HG03439 (cell line): ENCODE results near the gene CRTC3.

ENCODE experiments used
- ATAC-seq: cut with Tn5 transposase; IDR thresholded peaks from one replicate; pipeline ENCODE4 v1.9.1; 2021; ENCODE audit warnings: mild to moderate bottlenecking, moderate library complexity; ENCODE audit not compliant: unreplicated experiment

CRTC3 gene

DNA sequence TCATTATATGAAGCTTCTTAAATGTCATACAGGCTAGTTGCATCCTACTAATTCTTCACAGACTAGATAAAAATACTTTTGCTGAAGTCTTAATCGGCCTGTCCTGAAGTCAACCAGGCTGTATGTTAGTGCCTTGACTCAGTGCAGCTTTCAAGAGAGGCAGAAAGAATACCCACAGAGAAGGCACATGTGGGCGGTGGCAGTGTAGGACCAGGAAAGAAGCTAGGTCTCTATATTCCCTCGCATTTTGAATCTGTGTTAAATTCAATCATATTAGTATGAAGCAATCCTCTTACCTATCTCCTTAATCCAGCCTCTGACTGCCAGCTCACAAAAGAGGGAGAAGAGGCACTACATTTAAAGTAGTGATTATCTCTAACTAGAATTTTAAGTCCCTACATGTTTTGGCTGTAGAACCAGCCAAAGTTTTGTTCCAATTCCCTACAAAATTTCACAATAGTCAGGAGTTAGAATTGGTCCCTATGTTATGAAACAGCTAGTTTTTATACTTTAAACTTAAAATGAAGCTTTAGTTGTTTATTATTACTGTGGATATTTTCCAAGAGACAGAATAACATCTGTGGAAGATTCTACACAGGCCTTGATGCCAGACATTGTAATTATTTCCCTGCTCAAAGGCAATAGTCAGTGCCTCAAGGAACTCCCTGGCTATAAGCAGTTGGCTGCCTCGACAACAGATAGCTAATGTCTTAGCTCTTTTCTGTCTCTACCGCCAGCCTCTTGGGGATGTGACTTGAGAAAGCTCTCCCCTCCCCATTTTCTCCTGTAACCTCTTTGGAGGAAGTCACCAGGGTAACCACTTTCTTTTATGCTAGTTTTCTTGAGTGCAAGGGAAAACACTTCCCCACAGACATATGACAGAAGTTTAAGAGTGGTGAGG, 31.9 kb downstream of the CRTC3 start:
- ATAC-seq, result no peak

DNA sequence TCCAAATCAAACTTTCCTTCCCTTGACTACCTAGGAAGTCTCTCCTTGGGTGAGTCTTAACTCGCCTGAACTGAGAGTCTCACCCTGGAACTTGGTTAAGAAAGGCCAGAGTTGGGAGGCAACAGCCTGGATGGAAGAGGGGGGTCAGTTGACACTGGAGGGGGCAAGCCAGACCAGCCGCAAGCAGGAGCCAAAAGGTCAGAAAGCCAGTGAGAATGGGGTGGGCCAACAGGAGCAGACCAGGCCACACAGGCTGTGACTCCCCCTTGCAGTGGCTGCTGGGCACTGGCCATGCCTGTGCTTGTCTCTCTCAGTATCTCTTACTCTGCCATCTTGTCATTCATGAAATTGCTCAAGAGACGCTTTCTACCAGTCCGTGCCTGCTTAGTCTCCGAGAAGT, 32.9 kb downstream of the CRTC3 start:
- ATAC-seq, result no peak

DNA sequence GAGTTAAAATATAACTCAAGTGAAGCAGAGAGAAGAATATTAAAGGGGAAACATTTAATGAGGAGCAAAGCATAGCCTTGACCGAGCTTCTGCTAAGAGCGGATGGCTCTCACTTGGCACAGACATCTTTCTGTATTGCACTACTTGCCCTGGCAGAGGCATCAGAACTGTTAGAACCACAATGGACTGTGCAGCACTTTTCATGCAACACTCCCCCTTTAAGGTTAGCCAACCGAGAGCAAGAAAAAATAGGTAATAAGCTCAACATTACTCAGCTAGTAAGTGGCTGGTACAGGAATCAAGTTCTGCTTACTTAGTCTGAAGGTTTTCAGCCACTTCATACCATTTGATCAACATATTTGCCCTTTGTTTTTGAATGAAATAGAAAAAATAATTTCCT, 33.7 kb downstream of the CRTC3 start:
- ATAC-seq, result no peak

DNA sequence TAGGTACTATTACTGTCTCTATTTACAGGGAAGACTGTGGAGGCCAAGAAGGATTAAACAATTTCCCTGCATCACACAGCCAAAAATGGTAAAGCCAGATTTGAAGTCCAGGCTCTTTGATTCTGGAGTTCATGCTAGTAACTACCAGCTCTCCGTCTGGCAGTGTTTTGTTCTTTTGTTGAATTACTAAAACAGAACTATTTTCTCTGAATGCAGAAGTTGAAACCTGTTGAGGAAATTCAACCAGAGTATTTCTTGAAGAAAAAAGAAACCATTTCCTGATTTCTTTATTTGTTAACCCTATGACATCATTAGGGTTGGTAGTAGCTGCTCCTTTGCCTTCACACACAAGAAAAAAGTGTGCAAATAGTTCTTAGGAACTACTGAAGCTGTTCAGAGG, 34.3 kb downstream of the CRTC3 start:
- ATAC-seq, result no peak

DNA sequence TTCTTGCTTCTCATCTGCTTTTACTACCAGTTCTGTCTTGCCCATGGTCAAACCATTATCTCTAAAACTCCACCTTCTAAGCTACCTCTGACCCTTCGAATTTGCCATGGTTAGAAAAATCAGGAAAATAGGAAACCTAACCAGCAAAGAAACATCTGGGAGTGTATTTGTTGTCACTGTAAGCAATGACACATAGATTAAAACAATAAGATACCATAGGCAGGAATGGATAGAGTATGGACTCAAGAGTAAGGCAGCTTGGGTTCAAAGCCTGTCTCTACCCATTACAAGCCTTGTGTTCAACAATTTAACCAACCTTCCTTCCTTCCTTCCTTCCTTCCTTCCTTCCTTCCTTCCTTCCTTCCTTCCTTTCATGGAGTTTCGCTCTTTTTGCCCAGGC, 34.9 kb downstream of the CRTC3 start:
- no peak for ATAC-seq

DNA sequence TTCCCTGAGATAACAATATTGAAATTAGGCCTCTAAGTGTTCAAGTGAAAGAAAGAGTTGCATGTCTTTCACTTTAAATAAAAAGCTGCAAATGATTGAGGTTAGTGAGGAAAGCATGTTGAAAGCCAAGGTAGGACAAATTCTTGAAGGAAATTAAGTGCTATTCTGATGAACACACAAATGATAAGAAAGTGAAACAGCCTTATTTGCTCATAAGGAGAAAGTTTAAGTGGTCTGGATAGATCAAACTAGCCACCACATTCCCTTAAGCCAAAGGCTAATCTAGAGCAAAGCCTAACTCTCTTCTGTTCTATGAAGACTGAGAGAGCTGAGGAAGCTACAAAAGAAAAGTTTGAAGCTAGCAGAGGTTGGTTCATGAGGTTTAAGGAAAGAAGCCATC, 36.1 kb downstream of the CRTC3 start:
- no peak for ATAC-seq

DNA sequence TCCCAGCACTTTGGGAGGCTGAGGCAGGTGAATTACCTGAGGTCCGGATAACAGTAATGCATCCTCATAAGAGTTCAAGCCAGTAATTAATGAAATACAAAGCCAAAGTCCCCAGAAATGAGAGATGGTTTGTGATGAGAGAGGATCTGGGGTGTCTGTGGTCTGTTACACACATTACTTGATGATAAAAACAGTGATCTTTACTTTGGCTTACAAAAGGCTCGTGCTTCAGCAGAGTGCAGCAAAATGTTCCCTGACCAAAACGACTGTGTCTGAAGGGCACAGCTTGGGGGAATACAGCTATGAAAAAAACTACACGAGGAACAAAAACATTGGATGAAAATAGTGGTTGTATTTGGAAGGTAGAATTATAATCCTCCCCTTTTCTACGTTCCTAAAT, 40.9 kb downstream of the CRTC3 start:
- ATAC-seq, result no peak

DNA sequence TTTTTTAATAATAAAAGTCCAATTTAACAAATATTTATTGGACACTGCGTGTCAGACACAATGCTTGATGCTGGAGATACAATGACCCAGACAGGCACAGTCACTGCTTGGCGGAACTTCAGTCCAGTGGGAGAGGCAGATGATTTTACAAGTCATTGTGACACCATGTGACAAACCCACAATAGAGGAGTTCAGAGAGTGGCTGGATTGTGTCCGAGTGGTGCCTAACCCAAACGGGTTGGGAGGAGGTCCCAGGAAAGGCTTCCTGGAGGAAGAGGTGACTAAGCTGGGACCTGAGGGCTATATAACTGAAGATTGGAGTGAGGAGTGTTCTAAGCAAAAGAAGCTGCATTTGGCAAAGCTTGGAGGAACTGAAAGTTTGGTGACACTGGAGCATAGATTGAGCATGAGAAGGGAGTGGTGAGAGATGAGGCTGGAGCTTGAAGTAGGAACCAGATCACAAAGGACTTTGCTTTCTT, 41.4 kb downstream of the CRTC3 start:
- no peak for ATAC-seq

DNA sequence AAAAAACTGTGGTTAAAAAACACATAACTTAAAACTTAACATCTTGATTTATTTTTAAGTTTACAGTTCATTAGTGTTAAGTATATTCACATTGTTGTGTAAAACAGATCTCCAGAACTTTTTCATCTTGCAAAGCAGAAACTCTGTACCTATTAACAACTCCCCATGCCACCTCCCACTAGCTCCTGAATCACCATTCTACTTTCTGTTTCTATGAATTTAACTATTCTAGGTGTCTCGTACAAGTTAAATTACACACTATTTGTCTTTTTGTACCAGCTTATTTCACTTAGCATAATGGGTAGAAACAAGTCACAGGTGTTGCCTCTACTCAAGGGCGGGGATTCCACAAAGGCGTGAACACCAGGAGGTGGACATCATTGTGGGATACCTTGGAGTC, 43.2 kb downstream of the CRTC3 start:
- ATAC-seq, result no peak

DNA sequence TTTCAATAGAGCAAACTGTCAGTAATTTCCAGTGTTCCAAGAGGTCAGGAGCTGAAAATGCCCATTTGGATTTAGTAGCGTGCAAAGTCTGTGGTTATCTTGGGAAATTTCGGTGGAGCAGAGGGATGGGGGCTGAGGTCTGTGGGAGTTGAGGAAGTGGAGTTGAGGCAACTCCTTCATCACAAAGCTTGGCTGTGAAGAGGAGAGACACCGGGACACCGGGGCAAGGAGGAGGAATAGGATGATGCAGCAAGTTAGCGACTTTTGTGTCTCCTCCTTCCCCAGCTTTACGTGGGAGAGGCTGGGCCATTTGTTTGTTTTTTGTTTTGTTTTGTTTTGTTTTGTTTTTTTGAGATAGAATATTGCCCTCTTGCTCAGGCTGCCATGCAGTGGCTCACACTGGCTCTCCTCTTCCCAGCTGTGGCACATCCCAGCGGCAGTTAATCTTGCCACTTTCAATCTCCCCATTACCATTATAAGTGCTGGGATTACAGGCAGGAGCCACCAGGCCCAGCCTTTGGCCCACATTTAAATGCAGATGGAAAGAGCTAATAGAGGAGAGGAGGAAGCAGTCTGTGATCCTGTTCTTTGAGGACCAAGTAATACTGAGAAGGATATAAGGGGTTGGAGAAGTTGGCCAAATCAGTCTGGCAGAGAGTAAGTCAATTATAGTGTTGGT, 47.1 kb downstream of the CRTC3 start:
- no peak for ATAC-seq

DNA sequence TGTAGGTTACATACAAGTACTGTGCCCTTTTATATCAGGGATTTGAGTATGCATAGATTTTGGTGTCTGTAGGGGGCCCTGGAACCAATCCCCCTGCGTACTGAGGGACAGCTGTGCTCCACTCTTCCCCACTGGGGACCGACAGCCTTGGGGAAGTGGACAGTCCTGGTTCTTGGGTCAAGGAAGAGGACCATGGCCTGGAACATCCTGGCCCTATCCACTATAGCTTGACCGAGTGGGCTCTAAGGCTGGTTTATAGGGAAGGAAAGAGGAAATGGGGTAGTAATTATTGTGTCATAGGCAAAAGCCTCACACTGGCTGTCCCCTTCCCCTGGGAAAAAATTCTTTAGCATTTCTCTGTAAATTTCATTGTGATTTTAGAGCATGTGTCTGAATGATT, 49.5 kb downstream of the CRTC3 start:
- ATAC-seq, result no peak

DNA sequence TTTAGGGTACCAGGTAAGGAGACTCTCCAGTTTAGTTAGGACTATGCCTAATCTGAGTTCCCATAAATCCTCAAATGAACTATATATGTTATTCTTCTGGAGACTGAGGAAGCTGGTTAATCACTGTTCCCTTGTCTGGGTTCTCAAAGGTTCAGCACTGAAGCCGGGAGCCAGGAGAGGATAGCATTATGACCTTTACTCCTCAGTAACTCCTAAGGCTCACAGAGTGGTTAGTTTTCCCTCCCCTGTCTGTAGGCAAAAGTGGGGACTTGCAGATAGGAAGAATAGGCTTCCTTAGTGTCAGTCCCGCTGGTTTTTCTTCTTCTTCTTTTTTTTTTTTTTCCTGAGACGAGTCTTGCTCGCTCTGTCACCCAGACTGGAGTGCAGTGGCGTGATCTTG, 50.4 kb downstream of the CRTC3 start:
- ATAC-seq, result no peak

DNA sequence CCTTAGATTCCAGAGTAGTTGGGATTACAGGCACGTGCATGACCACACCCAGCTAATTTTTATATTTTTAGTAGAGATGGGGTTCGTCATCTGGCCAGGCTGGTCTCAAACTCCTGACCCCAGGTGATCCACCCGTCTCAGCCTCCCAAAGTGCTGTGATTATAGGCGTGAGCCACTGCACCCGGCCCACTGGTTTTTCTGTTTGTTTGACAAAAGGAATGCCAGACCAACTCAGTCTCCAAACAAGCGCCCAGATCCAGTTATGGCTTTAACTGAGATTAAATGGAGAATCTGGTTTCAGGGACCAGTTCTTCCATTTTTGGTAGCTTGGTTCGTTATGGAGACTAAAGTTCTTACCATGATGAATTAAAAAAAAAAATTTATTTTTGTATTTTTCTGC, 50.8 kb downstream of the CRTC3 start:
- ATAC-seq, result no peak

DNA sequence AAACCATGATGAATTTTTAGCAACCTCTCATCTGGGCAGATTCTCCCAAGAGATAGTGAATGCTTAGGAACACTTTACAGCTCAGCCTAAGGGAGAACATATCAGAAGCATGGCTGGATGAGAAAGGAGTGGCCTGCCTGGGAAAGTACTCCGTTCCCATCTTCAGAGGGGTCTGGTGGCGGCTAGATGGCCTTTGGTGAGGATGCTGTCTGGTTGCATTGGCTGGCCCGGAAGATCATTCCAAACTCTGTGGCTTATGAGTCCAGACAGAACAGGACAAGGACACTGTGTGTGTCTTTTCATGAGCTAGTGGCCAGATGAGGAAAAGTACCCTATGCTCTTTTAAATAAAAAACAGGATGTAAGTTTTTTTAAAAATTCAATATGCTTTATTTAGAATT, 51.2 kb downstream of the CRTC3 start:
- ATAC-seq, result no peak

DNA sequence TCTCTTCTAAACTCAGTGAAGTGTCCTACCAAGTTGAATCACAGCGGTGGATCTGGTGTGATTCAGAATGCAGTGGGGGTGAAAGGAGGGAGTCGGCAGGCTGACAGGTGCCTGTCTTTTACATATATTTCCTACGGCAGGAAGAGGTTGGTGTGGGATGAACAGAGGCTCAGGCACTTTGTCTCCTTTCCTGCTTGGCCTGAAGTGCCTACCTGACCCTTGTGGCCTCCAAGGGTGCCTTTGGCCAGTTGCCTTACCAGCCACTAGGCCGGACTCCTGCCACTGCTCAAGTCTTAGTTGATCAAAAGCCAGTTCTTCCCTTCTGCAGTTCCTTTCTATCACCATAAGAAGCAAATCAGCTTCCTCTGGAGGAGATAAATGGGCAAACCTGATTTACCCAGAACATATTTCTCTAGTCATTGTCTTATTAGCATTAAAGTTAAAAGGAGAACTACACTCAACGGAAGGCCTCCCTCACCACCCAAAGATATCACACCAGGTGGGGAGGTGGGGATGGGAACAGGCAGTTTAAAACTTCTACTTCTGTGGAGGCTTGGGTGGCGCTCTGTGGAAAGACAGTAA, 52.1 kb downstream of the CRTC3 start:
- no peak for ATAC-seq

DNA sequence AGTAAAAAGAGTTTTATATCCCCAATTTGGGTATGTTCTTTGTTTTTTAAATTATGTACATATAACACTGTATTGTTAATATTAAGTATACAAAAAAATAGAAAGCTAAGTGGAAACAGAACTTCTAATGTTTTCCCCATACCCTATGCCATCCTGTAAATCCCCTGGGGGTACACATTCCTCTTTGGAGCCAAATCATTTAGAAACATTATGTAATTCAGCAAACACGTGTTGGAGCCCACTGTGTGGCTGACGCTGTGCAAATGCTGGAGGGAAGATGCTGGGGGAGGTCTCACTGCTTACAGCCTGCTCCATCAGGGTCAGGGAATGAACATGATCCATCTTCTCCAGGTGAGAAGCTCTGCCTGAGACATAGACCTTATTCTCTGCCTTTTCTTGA, 52.8 kb downstream of the CRTC3 start:
- no peak for ATAC-seq

DNA sequence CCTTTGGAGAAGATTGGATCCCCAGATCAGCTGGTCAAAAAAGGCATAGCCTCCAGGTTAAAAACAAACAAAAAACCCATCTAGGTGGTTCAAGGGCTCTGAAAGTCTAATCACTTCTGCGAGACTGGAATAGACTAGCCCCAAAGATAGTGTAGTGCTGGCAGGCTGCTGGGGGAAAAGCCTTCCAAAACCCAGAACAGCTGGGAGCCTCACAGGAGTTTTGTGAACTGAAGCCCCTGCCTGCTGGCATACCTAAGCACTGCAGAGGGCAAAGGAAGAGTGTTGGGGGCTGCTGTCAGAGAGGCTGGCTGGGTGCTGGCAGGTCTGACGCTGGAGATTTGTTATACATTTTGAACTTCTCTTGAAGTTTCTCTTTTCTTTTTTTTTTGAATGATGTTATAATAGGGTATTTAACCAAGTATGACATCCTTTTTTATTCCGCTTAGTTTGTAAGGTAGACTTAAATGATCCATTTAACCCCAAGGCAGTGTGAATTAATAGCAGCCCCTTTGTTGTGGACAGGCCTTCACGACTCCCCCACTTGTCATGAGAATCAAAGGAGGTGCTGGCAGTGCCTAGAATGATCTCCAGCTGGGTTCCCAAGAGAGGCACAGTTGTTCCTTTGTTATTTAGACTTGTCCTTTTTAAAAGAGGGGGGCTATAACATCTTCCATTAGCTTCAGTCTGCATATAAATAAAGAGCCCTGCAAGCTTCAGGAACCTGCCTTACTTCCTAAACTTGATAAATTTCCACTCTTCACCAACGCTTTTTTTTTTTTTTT, 53.9 kb downstream of the CRTC3 start:
- ATAC-seq, result no peak

DNA sequence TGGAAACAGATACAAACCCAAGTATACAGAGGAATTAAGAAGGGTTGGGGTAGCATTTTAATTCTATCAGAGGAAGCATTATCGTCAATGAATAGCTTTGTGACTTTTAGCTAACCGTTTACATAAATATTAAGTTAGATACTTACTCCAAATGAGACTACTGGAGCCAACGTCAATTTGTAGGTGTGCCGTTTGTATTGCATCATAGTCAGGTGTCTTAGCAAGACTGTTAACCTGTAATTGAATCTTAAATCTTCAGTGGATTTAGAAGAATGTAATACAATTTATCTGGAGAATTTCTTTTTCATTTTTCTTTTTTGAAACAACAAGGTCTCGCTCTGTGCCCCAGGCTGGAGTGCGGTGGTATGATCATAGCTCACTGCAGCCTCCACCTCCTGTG, 55.1 kb downstream of the CRTC3 start:
- ATAC-seq, result no peak

DNA sequence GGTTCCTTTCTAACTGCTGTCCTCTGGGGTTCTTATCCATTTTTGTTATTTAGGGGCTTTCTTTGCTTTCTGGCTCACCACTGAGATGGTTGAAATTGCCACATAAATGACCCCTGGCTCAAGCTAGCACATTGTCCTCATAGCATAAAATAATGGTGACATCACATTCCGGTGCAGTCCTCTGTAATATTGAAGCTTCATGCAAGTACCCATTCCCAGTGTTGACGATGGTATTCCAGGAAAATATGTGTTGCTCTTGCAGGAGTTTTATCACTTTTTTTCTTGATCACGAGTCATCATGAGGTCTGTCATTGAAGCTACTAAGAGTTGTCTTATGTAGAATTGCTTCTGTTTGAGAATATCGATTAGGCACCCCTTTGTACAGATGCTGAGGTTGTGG, 56.1 kb downstream of the CRTC3 start:
- no peak for ATAC-seq

DNA sequence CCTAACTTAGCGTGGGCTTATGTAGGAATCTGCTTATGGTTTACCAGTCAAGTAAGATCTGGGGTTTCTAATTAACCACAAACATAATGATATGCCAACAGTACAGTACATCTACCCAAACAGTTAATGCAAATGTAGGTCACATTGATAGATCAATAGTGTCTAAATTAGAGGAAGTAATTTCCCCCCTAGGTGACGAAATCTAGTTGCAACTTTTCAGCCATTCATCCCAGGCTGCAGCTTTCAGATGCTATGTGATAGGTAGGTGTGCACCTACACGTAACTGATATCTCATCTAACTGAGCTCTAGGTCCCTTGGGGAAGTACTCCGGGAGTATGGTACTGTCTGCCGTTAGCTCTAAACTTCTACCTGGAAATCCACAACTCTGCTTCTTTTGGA, 57.2 kb downstream of the CRTC3 start:
- no peak for ATAC-seq

DNA sequence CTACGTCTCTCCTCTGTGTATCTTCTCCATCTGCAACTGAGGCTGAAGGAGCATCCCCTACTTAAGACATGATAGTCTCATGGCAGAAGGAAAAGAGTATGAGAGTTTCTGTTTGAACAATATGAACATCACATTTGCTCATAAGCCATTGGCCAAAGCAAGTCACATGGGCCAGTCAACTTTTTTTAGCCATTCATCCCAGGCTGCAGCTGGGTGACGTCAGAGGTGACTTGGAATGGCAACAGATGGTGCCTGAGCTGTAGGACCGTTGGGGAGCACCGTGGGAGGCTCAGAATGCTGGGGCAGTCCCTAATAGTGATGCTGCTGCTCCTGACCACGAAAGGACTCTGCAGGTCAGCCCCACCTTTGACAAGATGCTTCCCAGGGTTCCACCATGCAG, 58.7 kb downstream of the CRTC3 start:
- ATAC-seq, result no peak
